Spleen (tissue), 11 donors: Measurements from ENCODE around the gene FOXF1. TPM values are rescaled to one million over a fixed set of nuclear protein-coding genes. Genes with fewer than 3 reads are reported as not detected.

ENCODE experiments used
- DNase-seq: peaks from one replicate; pipeline ENCODE4 v3.0.0-alpha.2; 2020
- H3K27ac ChIP-seq, 8 donors: fragments of 200-600 bp; sonication (generic) in 7 of 8; 1 replicate in 4 of 8; 2 replicates in 4 of 8; pipeline versions ENCODE4 v1.5.0 to v1.8.0; 2016 to 2021; ENCODE audit warnings: inconsistent platforms in 4 of 8, mild to moderate bottlenecking in 4 of 8, moderate library complexity in 1 of 8
- H3K27me3 ChIP-seq, 7 donors: fragments of 200-600 bp; sonication (generic) in 6 of 7; replicated peaks in 1 of 7; 1 replicate in 4 of 7; 2 replicates in 3 of 7; pipeline versions ENCODE4 v1.5.0 to v1.8.0; 2016 to 2021; ENCODE audit warnings: inconsistent platforms in 3 of 7, mild to moderate bottlenecking in 1 of 7
- H3K36me3 ChIP-seq, 6 donors: fragments of 200-600 bp; sonication (generic) in 5 of 6; 1 replicate in 4 of 6; 2 replicates in 2 of 6; pipeline versions ENCODE4 v1.5.0 to v1.8.0; 2016 to 2021; ENCODE audit warnings: inconsistent platforms in 2 of 6
- H3K4me1 ChIP-seq, 6 donors: fragments of 200-600 bp; sonication (generic) in 5 of 6; 1 replicate in 3 of 6; 2 replicates in 3 of 6; pipeline versions ENCODE4 v1.5.0 to v1.8.0; 2016 to 2021; ENCODE audit warnings: inconsistent platforms in 3 of 6
- H3K4me3 ChIP-seq, 8 donors: fragments of 200-600 bp; sonication (generic) in 7 of 8; 1 replicate in 4 of 8; 2 replicates in 4 of 8; pipeline versions ENCODE4 v1.5.0 to v1.8.0; 2016 to 2021; ENCODE audit warnings: inconsistent platforms in 4 of 8, mild to moderate bottlenecking in 4 of 8, moderate library complexity in 2 of 8
- H3K9me3 ChIP-seq, 8 donors: fragments of 200-600 bp; sonication (generic) in 7 of 8; 1 replicate in 4 of 8; 2 replicates in 4 of 8; pipeline versions ENCODE4 v1.5.0 to v1.8.0; 2016 to 2021; ENCODE audit warnings: inconsistent platforms in 4 of 8
- POLR2A ChIP-seq, 3 donors: fragments of 450-650 bp; IDR thresholded peaks; one replicate each; pipeline ENCODE4 v1.5.1; 2017; ENCODE audit warnings: antibody characterized with exemption in 3 of 3, mild to moderate bottlenecking in 1 of 3
- POLR2AphosphoS5 ChIP-seq, 3 donors: sonication (generic); formaldehyde crosslinking; IDR thresholded peaks; one replicate each; pipeline ENCODE4 v1.5.1; 2017; ENCODE audit warnings: antibody characterized with exemption in 3 of 3
- WGBS, 5 donors: extraction: QIAGEN DNeasy Blood & Tissue Kit in 3 of 5; methylation state at CpG; one replicate each; pipeline versions ENCODE4 v1.1.5 to v1.1.7; 2013 to 2018; 5-methylcytosine and 5-hydroxymethylcytosine counted together
- intact Hi-C: fragments of 100-400 bp; cut with DNase I; formaldehyde crosslinking; loops from one replicate; pipeline ENCODE4 v1.15.0; 2023; ENCODE audit warnings: low total_unique reads
- polyA plus RNA-seq, 3 donors: library from polyadenylated mRNA; stranded (reverse); fragments of 200-250 nt; gene quantifications; one replicate each; pipeline ENCODE4 v1.2.1, GENCODE V29; 2013
- total RNA-seq, 7 donors: library from RNA; depleted of rRNA in 3 of 7; stranded (reverse); fragments of >200 nt in 3 of 7; fragmentation: NEBNext Ultra II Directional in 4 of 7; extraction: Animal tissue kit (Norgen Biotek cat#: 25700) in 4 of 7; gene quantifications; one replicate each; pipeline versions ENCODE4 v1.1.0 to v1.2.1, GENCODE V29; 2016 to 2021
- TF ChIP-seq, protein P1 (sequence below), 11 experiments: fragments of 200-600 bp in 7 of 11; fragments of 450-650 bp in 4 of 11; sonication (generic) in 4 of 11; IDR thresholded peaks in 8 of 11; conservative IDR thresholded peaks in 3 of 11; 1 replicate in 7 of 11; 2 replicates in 4 of 11; pipeline versions ENCODE4 v1.4.0 to v1.8.0; 2016 to 2021; ENCODE audit warnings: antibody characterized with exemption in 11 of 11, inconsistent platforms in 4 of 11, mild to moderate bottlenecking in 1 of 11
- donor health status: healthy with polysubstance abuse.
- donor health status: DM: no; HTN: no; CAD: no; lungs with moderate emphysema.
- donor health status: DM: no; HTN: no; CAD: no.
- donor health status: Bipolar disorder and iron deficiency.
- donor health status: healthy.
- donor health status: DM: no; HTN: no; CAD: no.
- donor health status: DM: yes; HTN: yes; CAD: no.

Gene FOXF1
- total and polyA plus RNA-seq, 10 donors = 0.33 to 2.2 (median 0.68) TPM

DNA sequence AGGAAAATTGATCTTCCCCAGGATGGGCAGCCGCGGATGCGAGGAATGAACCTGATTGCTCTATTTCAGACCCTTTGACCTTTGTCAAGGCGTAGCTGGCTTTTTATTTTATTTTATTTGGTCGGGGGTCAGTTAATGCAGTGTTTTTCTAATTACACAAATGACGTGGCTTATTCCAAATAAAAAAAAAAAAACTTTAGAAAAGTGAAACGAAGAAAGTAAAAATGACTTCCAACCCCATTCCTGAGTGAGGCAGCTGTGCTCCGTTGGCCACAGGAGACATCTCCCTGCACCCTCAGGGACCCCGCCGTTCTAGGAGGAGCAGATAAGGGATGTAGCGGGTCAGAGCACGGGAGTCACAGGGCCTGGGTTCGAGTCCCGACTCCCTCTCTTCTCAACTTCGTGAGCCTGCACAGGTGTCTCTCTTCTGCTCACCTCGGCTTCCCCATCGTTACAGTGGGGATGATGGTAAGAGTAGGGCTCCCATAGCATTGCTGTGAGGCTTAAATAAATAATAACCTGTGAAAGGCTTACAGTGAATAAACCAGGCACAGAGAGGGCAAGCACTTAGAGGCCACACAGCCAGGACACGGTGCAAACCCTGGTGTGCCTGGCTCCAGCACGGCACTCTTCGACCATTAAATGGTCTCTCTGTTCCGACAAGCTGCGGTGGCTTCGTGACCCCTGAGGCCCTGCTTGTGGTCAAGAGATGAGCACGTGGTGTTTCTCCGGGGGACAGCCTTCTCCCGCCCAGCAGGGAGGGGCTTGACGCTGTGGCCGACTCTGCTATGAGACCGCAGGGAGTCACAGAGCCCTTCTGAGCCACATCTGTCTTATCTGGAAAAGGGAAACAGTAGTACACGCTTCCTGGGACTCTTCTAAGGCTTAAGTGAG, 10.2 kb downstream of the FOXF1 start:
- Histone ChIP-seq H3K9me3 (no peaks in the 10 kb centered on the region), H3K4me1 (peaks cover 10 to 29% (median 19%) of the 10 kb centered on the region in 6 donors), H3K36me3 (no peaks in the 10 kb centered on the region), H3K4me3 (peak overlapping the region in 2 of 8 donors; percentile 15 to 53), H3K27ac (no peak overlapping the region), H3K27me3 (peaks cover 0 to 84% (median 55%) of the 10 kb centered on the region in 7 donors)
- WGBS, 5 donors = 46 to 51% (median 47%) methylated on average over 30 of the region's 30 CpGs
- no peak for TF ChIP-seq POLR2AphosphoS5 (IDR thresholded peaks at IDR 0.05)
- TF ChIP-seq, protein P1, sequence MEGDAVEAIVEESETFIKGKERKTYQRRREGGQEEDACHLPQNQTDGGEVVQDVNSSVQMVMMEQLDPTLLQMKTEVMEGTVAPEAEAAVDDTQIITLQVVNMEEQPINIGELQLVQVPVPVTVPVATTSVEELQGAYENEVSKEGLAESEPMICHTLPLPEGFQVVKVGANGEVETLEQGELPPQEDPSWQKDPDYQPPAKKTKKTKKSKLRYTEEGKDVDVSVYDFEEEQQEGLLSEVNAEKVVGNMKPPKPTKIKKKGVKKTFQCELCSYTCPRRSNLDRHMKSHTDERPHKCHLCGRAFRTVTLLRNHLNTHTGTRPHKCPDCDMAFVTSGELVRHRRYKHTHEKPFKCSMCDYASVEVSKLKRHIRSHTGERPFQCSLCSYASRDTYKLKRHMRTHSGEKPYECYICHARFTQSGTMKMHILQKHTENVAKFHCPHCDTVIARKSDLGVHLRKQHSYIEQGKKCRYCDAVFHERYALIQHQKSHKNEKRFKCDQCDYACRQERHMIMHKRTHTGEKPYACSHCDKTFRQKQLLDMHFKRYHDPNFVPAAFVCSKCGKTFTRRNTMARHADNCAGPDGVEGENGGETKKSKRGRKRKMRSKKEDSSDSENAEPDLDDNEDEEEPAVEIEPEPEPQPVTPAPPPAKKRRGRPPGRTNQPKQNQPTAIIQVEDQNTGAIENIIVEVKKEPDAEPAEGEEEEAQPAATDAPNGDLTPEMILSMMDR (IDR thresholded peaks at IDR 0.05 in 8 of 11, conservative IDR thresholded peaks at IDR 0.05 in 3 of 11) = peak in 5 of 11 experiments; percentile 3 to 38 (median 24)
- peak; percentile 50 for DNase-seq
- intact Hi-C loops = loop anchor here (5.0 to 10.0 kb wide), 2 partner anchors 448 to 476 kb away; no protein-coding TSS in a partner anchor

DNA sequence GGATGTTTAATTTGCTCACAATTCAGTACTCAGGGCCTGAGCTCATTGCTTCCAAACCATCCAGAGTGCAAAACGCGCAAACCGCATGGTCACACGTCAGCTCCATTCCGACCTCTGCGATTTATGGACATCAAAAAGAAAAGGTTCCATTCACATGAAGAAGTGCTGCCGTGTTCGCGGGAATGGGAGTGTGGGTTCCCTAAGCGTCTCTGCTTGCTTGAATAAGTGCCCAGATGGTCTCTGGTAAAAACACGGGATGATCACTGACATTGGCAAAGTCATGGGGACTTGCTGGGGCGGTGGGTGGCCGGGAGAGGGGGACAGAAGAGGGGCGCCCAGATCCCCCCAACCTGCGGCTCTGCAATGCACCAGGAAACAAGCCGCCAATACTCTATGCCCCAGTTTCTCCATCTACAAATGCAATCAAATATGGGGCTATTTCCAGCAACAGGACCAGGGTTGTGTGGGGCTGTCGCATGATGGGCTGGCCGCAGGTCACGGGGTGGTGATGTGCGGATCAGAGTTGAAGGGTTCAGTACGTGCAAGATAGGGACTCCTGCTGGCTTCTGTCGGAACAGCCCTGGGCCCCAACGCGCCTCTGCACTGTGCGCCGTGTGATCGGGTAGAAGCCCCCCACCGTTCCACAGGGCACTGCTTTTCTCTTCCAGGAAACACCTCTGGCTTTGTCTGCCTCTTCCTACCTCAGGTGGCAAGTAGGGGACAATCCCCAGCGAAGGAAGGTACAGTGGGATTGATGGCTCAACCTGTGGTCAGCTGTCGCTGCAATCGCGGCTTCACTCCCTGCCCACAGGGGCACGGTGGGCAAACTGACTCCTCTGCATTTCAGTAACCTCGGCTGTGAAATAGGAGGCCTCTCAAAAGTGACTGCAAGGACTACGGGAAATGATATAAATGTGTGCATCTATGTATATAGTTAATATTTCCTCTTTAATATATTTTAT, 11.2 kb downstream of the FOXF1 start:
- H3K36me3 ChIP-seq = no peaks in the 10 kb centered on the region
- peaks cover 0 to 75% (median 45%) of the 10 kb centered on the region in 7 donors for H3K27me3 ChIP-seq
- 68 to 82% (median 72%) methylated on average over 34 to 35 of the region's 35 CpGs for WGBS, 5 donors
- no peaks in the 10 kb centered on the region for H3K9me3 ChIP-seq
- no peak overlapping the region for H3K4me3 ChIP-seq
- H3K27ac ChIP-seq = no peak overlapping the region
- DNase-seq = peak; percentile 55
- no peak for TF ChIP-seq POLR2A (IDR thresholded peaks at IDR 0.05)
- no peak for TF ChIP-seq POLR2AphosphoS5 (IDR thresholded peaks at IDR 0.05)
- TF ChIP-seq, protein P1 (IDR thresholded peaks at IDR 0.05 in 8 of 11, conservative IDR thresholded peaks at IDR 0.05 in 3 of 11) = no peak
- intact Hi-C loops = loop anchor here (5.0 to 10.0 kb wide), 2 partner anchors 449 to 477 kb away; no protein-coding TSS in a partner anchor
- peaks cover 10 to 19% (median 15%) of the 10 kb centered on the region in 6 donors for H3K4me1 ChIP-seq

DNA sequence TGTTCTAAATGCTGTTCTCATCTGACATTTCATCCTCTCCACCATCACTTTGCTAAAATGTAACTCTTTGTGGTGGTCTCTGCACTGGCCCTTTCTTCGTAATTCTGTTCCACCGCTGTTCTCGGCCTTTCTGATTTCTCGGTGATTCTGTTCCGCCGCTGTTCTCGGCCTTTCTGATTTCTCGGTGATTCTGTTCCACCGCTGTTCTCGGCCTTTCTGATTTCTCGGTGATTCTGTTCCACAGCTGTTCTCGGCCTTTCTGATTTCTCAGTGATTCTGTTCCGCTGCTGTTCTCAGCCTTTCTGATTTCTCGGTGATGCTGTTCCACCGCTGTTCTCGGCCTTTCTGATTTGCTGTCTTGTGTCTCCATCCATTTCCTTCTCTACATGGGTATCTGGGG, 12.3 kb downstream of the FOXF1 start:
- Histone ChIP-seq H3K27ac (no peak overlapping the region), H3K27me3 (peaks cover 0 to 64% (median 34%) of the 10 kb centered on the region in 7 donors), H3K4me1 (peaks cover 10 to 17% (median 15%) of the 10 kb centered on the region in 6 donors), H3K9me3 (no peaks in the 10 kb centered on the region), H3K36me3 (no peaks in the 10 kb centered on the region), H3K4me3 (no peak overlapping the region)
- intact Hi-C loops = loop anchor here (5.0 to 10.0 kb wide), 2 partner anchors 450 to 478 kb away; no protein-coding TSS in a partner anchor
- DNase-seq = peak; percentile 55
- TF ChIP-seq POLR2A (IDR thresholded peaks at IDR 0.05) = no peak
- no peak for TF ChIP-seq POLR2AphosphoS5 (IDR thresholded peaks at IDR 0.05)
- TF ChIP-seq, protein P1 (IDR thresholded peaks at IDR 0.05 in 8 of 11, conservative IDR thresholded peaks at IDR 0.05 in 3 of 11) = no peak
- WGBS, 5 donors = 75 to 91% (median 83%) methylated on average over 16 of the region's 16 CpGs
